ENCODE data around the gene TP53.
A peak's percentile ranks its signal among the peaks of the same experiment; 100 is the strongest.

Gene TP53

GRCh38 chr17:7713782-7714181 lies 26.5 kb upstream of the TP53 start:
- no CpG with 5 or more reads among the region's 9 CpGs for WGBS, 2 donors (ENCODE audit: extremely low coverage in 2 of 2, insufficient read length in 2 of 2, insufficient replicate concordance in 1 of 2)
- Histone ChIP-seq H3K9me3 (replicated peaks in 1 of 2; ENCODE audit: control insufficient read depth in 2 of 2, insufficient read depth in 1 of 2, low read depth in 1 of 2, low read length in 2 of 2) (no peaks in the 10 kb centered on the region), H3K9ac (ENCODE audit: low read depth, low read length, poor library complexity) (no peak overlapping the region), H2AFZ (ENCODE audit: low read length) (no peak overlapping the region), H2BK12ac (ENCODE audit: low read length) (no peak overlapping the region), H3K27me3 (ENCODE audit: control insufficient read depth in 3 of 3, insufficient read depth in 3 of 3, low read depth in 1 of 3, low read length in 3 of 3) (peaks cover 0 to 8% (median 2%) of the 10 kb centered on the region in 3 experiments), H3K79me1 (ENCODE audit: low read depth, low read length) (no peaks in the 10 kb centered on the region), H3K4ac (ENCODE audit: low read length) (no peak overlapping the region), H3K4me3 (ENCODE audit: low read length in 2 of 2) (no peak overlapping the region), H3K14ac (ENCODE audit: low read length) (no peak overlapping the region), H2BK120ac (ENCODE audit: low read depth, low read length) (no peak overlapping the region), H3K36me3 (replicated peaks in 1 of 2; ENCODE audit: control insufficient read depth in 2 of 2, insufficient read depth in 2 of 2, low read length in 2 of 2) (peaks cover 0 to 18% of the 10 kb centered on the region in 2 donors), H3K23ac (ENCODE audit: low read depth, low read length, poor library complexity) (no peak overlapping the region), H2AK5ac (ENCODE audit: low read depth, low read length) (no peak overlapping the region), H2BK5ac (ENCODE audit: low read length) (no peak overlapping the region), H3K4me2 (ENCODE audit: insufficient read depth, low read length, poor library complexity, severe bottlenecking) (no peak overlapping the region), H3K18ac (ENCODE audit: low read length) (no peak overlapping the region), H4K8ac (ENCODE audit: low read depth, low read length) (no peak overlapping the region), H4K91ac (ENCODE audit: low read depth, low read length, poor library complexity) (no peak overlapping the region), H2BK15ac (ENCODE audit: low read length) (no peak overlapping the region), H3K4me1 (ENCODE audit: control insufficient read depth in 2 of 2, insufficient read depth in 1 of 2, low read depth in 1 of 2, low read length in 2 of 2) (peaks cover 43 to 64% of the 10 kb centered on the region in 2 donors), H3K27ac (replicated peaks; ENCODE audit: low read length) (no peak overlapping the region)
- DNase-seq (ENCODE audit: low spot score): no peak

GRCh38 chr17:7712111-7712771 lies 25.0 kb upstream of the TP53 start:
- H2BK12ac ChIP-seq (ENCODE audit: low read length): no peak overlapping the region
- H3K14ac ChIP-seq (ENCODE audit: low read length): no peak overlapping the region
- H4K91ac ChIP-seq (ENCODE audit: low read depth, low read length, poor library complexity): no peak overlapping the region
- H4K8ac ChIP-seq (ENCODE audit: low read depth, low read length): no peak overlapping the region
- no CpG with 5 or more reads among the region's 19 CpGs for WGBS, 2 donors (ENCODE audit: extremely low coverage in 2 of 2, insufficient read length in 2 of 2, insufficient replicate concordance in 1 of 2)
- H3K4me3 ChIP-seq (ENCODE audit: low read length in 2 of 2): no peak overlapping the region
- H3K4ac ChIP-seq (ENCODE audit: low read length): no peak overlapping the region
- no peak overlapping the region for H2BK15ac ChIP-seq (ENCODE audit: low read length)
- DNase-seq (ENCODE audit: low spot score): peak; percentile 76
- peak overlapping the region; percentile 41 for H3K4me2 ChIP-seq (ENCODE audit: insufficient read depth, low read length, poor library complexity, severe bottlenecking)
- no peaks in the 10 kb centered on the region for H3K27me3 ChIP-seq (ENCODE audit: control insufficient read depth in 3 of 3, insufficient read depth in 3 of 3, low read depth in 1 of 3, low read length in 3 of 3)
- peak overlapping the region; percentile 48 for H2AK5ac ChIP-seq (ENCODE audit: low read depth, low read length)
- peak overlapping the region; percentile 56 for H3K27ac ChIP-seq (replicated peaks; ENCODE audit: low read length)
- H3K9ac ChIP-seq (ENCODE audit: low read depth, low read length, poor library complexity): no peak overlapping the region
- H3K36me3 ChIP-seq (replicated peaks in 1 of 2; ENCODE audit: control insufficient read depth in 2 of 2, insufficient read depth in 2 of 2, low read length in 2 of 2): peaks cover 0 to 24% of the 10 kb centered on the region in 2 donors
- peak overlapping the region; percentile 39 for H3K18ac ChIP-seq (ENCODE audit: low read length)
- H3K9me3 ChIP-seq (replicated peaks in 1 of 2; ENCODE audit: control insufficient read depth in 2 of 2, insufficient read depth in 1 of 2, low read depth in 1 of 2, low read length in 2 of 2): no peaks in the 10 kb centered on the region
- H3K4me1 ChIP-seq (ENCODE audit: control insufficient read depth in 2 of 2, insufficient read depth in 1 of 2, low read depth in 1 of 2, low read length in 2 of 2): peaks cover 39 to 56% of the 10 kb centered on the region in 2 donors
- H3K79me1 ChIP-seq (ENCODE audit: low read depth, low read length): peaks cover 5% of the 10 kb centered on the region
- H2BK5ac ChIP-seq (ENCODE audit: low read length): no peak overlapping the region
- H3K23ac ChIP-seq (ENCODE audit: low read depth, low read length, poor library complexity): no peak overlapping the region
- no peak overlapping the region for H2BK120ac ChIP-seq (ENCODE audit: low read depth, low read length)
- H2AFZ ChIP-seq (ENCODE audit: low read length): no peak overlapping the region

- Histone ChIP-seq H3K27ac (replicated peaks; ENCODE audit: low read length) (peak overlapping the region; percentile 56), H3K23ac (ENCODE audit: low read depth, low read length, poor library complexity) (peak overlapping the region; percentile 32), H2AK5ac (ENCODE audit: low read depth, low read length) (peak overlapping the region; percentile 1), H2BK120ac (ENCODE audit: low read depth, low read length) (no peak overlapping the region), H3K14ac (ENCODE audit: low read length) (no peak overlapping the region), H2AFZ (ENCODE audit: low read length) (no peak overlapping the region), H3K36me3 (replicated peaks in 1 of 2; ENCODE audit: control insufficient read depth in 2 of 2, insufficient read depth in 2 of 2, low read length in 2 of 2) (peaks cover 0 to 24% of the 10 kb centered on the region in 2 donors), H2BK15ac (ENCODE audit: low read length) (no peak overlapping the region), H3K18ac (ENCODE audit: low read length) (no peak overlapping the region), H3K9ac (ENCODE audit: low read depth, low read length, poor library complexity) (no peak overlapping the region), H3K79me1 (ENCODE audit: low read depth, low read length) (peaks cover 7% of the 10 kb centered on the region), H2BK12ac (ENCODE audit: low read length) (no peak overlapping the region), H3K4me3 (ENCODE audit: low read length in 2 of 2) (peak overlapping the region in 1 of 2 donors; percentile 21), H3K4ac (ENCODE audit: low read length) (no peak overlapping the region), H2BK5ac (ENCODE audit: low read length) (no peak overlapping the region), H3K9me3 (replicated peaks in 1 of 2; ENCODE audit: control insufficient read depth in 2 of 2, insufficient read depth in 1 of 2, low read depth in 1 of 2, low read length in 2 of 2) (no peaks in the 10 kb centered on the region), H3K4me1 (ENCODE audit: control insufficient read depth in 2 of 2, insufficient read depth in 1 of 2, low read depth in 1 of 2, low read length in 2 of 2) (peaks cover 42 to 60% of the 10 kb centered on the region in 2 donors), H3K4me2 (ENCODE audit: insufficient read depth, low read length, poor library complexity, severe bottlenecking) (no peak overlapping the region), H3K27me3 (ENCODE audit: control insufficient read depth in 3 of 3, insufficient read depth in 3 of 3, low read depth in 1 of 3, low read length in 3 of 3) (no peaks in the 10 kb centered on the region), H4K91ac (ENCODE audit: low read depth, low read length, poor library complexity) (no peak overlapping the region), H4K8ac (ENCODE audit: low read depth, low read length) (no peak overlapping the region)
- no peak for DNase-seq (ENCODE audit: low spot score)
- WGBS, 2 donors (ENCODE audit: extremely low coverage in 2 of 2, insufficient read length in 2 of 2, insufficient replicate concordance in 1 of 2): no CpG with 5 or more reads among the region's 7 CpGs
Observed at GRCh38 chr17:7711051-7711755, 23.9 kb upstream of the TP53 start.

GRCh38 chr17:7710301-7710700 lies 23.0 kb upstream of the TP53 start:
- Histone ChIP-seq H2BK5ac (ENCODE audit: low read length) (no peak overlapping the region), H2AK5ac (ENCODE audit: low read depth, low read length) (no peak overlapping the region), H3K27me3 (ENCODE audit: control insufficient read depth in 3 of 3, insufficient read depth in 3 of 3, low read depth in 1 of 3, low read length in 3 of 3) (no peaks in the 10 kb centered on the region), H3K36me3 (replicated peaks in 1 of 2; ENCODE audit: control insufficient read depth in 2 of 2, insufficient read depth in 2 of 2, low read length in 2 of 2) (peaks cover 0 to 24% of the 10 kb centered on the region in 2 donors), H3K27ac (replicated peaks; ENCODE audit: low read length) (no peak overlapping the region), H2BK120ac (ENCODE audit: low read depth, low read length) (no peak overlapping the region), H3K4ac (ENCODE audit: low read length) (no peak overlapping the region), H3K14ac (ENCODE audit: low read length) (no peak overlapping the region), H3K18ac (ENCODE audit: low read length) (no peak overlapping the region), H3K79me1 (ENCODE audit: low read depth, low read length) (peaks cover 10% of the 10 kb centered on the region), H2BK15ac (ENCODE audit: low read length) (no peak overlapping the region), H4K91ac (ENCODE audit: low read depth, low read length, poor library complexity) (no peak overlapping the region), H4K8ac (ENCODE audit: low read depth, low read length) (no peak overlapping the region), H2BK12ac (ENCODE audit: low read length) (no peak overlapping the region), H3K23ac (ENCODE audit: low read depth, low read length, poor library complexity) (no peak overlapping the region), H3K4me1 (ENCODE audit: control insufficient read depth in 2 of 2, insufficient read depth in 1 of 2, low read depth in 1 of 2, low read length in 2 of 2) (peaks cover 37 to 58% of the 10 kb centered on the region in 2 donors), H3K9ac (ENCODE audit: low read depth, low read length, poor library complexity) (no peak overlapping the region), H3K4me3 (ENCODE audit: low read length in 2 of 2) (no peak overlapping the region), H3K9me3 (replicated peaks in 1 of 2; ENCODE audit: control insufficient read depth in 2 of 2, insufficient read depth in 1 of 2, low read depth in 1 of 2, low read length in 2 of 2) (no peaks in the 10 kb centered on the region), H2AFZ (ENCODE audit: low read length) (no peak overlapping the region), H3K4me2 (ENCODE audit: insufficient read depth, low read length, poor library complexity, severe bottlenecking) (no peak overlapping the region)
- no CpG with 5 or more reads among the region's 7 CpGs for WGBS, 2 donors (ENCODE audit: extremely low coverage in 2 of 2, insufficient read length in 2 of 2, insufficient replicate concordance in 1 of 2)
- DNase-seq (ENCODE audit: low spot score): no peak

Data from neuronal stem cell (in vitro differentiated cells).